Sciatic nerve (tissue), 2 donors: ENCODE measurements around the gene HS1BP3. TPM values are rescaled to one million over a fixed set of nuclear protein-coding genes. Genes with fewer than 3 reads are reported as not detected.

Experiments used
- ATAC-seq: fragments of 200-7000 bp; cut with Tn5 transposase; one replicate; pipeline ENCODE4 v1.9.1; 2020; ENCODE audit warnings: mild to moderate bottlenecking, moderate library complexity
- DNase-seq: peaks from one replicate; pipeline ENCODE4 v3.0.0-alpha.2; 2020; ENCODE audit warnings: low spot score
- intact Hi-C: fragments of 100-400 bp; cut with DNase I; formaldehyde crosslinking; loops from one replicate; pipeline ENCODE4 v1.14.2; 2022
- total RNA-seq: library from RNA; stranded (reverse); fragmentation: NEBNext Ultra II Directional; extraction: Animal tissue kit (Norgen Biotek cat#: 25700); gene quantifications from one replicate; pipeline ENCODE4 v1.2.1, GENCODE V29; 2021
- donor health status: DM: no; HTN: no; CAD: no.
- donor health status: DM: no; HTN: no; CAD: no.

Gene HS1BP3
- total RNA-seq, 1 donor from 2014 or later: 23.2 TPM

DNA sequence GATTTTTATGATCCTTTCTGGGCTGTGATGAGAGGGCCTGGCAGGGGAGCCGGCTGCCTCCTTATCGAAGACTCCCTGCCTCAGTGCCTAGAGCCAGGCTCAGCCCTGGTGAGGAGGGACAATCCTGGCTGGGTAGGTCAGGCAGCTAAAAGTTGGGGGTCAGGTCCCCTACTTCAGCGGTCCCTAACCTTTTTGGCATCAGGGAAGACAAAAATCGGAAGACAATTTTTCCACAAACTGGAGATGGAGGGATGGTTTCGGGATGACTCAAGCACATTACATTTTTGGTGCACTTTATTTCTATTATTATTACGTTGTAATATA, 53.1 kb downstream of the HS1BP3 start:
- DNase-seq (peak; percentile 51), ATAC-seq (no peak)
- intact Hi-C loops: no loop called here

DNA sequence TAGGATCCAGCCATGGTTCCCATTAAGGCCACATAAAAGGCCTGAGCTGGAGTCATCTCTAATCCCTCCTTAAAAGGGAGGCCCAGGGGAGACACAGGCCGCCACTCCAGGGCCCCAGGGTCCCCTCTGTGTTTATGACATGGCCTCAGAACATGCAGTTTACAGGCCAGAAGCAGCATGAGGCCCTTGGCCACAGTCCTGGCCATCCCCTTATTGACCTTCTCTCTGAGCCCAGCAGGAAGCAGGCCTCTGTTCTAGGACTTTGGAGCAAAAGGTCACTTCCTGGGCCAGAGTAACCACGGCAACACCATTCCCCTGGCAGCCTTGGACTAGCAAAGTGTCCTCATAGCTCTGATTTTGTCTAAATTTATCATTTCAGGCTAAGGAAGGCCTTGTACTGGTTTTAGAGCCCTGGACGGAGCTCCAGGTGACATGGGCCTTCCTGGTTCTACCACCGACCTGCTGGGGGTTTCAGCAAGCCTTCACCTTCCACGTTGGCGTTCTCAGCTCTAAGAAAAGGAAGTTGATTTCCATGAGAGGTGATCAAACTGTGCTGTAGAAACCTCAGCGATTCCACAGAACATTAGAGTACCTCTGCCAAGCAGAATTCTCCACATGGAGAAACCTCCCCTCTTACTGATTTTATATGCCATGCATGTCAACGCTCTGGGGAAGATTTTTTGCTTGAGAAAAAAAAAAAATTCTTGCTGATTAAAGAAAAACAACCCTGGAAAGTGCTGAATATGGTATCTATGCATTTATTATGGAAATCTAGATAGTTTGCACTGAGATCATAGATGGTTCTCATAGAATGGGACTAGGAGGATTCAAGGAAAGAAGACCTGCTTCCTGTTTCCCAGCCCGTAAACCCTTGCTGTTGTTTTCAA, 53.7 kb downstream of the HS1BP3 start:
- peak; percentile 82 for DNase-seq
- ATAC-seq: peak; percentile 94
- intact Hi-C loops: no loop called here

DNA sequence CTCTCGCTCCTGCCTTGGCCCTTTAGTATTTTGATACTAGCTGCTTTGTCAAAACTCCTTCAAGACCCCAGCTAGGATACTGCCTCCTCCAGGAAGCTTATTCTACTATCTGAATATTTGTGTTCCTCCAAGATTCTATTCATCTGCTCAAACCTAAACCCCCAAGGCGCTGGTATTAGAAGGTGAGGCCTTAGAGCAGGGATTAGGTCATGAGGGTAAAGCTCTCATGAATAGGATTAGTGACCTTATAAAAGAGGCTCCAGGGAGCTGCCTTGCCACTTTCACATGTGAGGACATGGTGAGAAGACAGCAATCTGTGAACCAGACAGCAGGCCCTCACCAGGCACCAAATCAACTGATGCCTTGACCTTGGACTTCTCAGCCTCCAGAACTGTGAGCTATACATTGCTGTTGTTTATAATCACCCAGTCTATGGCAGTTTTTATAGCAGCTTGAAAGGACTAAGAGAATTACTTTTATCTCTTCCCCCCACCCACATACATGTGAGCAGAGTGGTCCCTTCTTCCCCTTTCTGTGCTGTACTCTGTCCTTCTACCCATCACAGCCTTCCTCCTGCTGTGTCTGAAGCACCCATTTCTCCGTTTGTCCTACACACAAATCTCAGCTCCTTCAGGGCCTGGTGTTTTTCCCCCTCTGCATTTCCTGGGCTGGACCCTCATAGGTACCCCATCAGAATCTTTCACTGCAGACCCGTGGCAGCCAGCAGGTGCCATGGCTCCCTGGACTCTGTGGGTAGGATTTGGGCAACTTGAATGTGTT, 54.5 kb downstream of the HS1BP3 start:
- intact Hi-C loops: no loop called here
- peak; percentile 27 for DNase-seq
- peak; percentile 3 for ATAC-seq

DNA sequence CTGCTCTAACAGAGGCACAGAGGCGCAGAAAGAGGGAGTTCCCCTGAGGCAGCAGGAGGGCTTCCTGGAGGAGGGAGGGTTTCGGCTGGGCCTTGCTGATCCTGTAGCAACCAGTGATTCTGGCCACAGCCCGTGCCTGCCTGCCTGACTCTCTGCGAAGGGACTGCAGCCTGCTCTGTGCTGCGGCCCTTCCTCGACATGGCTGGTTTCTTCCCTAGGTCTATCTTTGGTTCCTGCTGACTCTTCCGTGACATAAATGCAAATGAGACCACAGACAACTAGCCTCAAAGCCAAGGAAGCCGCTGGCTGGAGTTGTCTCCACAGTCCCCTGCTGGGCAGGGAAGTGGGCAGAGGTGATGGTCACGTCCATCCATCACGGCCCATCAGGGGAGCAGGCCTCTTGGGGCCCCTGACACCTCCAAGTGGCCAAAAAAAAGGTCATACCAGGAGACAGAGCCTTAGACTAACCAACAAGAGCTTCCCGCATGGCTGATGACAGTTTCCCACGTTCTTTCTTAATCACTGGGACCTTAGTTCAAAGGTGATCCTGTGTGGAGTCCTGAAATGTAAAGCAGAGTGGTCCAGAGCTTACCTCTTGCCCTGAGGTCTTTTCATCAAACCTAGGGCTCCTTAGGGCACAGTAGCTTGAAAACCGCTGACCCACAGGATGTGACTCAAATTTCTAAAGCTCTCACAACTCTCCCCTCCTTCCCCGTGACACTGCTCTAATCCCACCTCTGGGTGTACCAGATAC, 55.3 kb downstream of the HS1BP3 start:
- DNase-seq: peak; percentile 58
- intact Hi-C loops: no loop called here
- no peak for ATAC-seq

DNA sequence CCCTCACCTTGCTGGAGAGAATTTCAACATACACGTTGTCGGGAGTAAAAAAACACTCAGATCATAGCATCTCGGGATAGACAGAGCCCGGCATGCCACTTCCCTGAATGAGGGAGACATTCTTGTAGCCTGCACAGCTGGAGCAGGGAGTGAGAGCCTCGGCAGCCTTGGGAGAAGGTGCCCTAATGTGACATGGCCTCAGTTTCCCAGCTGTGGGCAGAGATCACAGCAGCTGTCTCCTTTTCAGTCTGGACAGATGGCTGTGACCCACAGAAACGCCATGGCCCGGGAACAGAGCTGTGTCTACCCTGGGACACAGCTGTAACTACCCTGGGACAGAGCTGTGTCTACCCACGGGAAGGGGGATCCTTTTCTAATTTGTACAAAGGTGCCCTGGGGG, 55.9 kb downstream of the HS1BP3 start:
- no peak for ATAC-seq
- intact Hi-C loops: no loop called here
- DNase-seq: peak; percentile 41

DNA sequence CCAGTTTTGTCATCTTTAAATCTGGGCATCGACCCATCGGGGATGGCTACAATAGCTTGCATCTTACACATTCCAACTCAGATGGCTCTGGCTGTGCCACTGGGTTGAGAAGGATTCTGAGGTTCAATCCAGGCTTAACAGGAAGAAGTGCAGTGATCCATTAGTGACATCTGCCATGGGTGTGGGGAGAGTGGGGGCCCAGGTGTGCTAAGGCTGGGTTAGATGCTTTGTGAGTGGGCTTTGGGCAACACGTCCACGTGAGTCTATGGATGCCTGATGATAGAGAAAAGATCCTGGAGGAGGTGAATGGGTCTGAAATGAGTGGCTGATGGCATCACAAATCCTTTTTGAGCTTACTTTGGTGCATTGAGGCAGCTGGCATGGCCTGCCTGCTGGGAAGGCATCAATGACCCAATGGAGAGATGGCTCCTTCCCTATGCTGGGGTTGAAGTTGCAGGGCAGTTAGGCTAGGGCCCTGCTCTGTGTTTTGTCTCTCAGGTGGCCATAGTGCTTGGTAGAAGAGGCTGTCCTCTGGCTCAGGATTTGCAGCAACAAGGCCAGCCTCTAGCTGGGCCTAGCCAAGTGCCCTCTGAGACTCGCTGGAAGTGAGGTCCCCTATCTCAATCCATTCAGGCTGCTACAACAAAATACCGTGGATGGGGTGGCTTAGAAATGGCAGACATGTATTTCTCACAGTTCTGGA, 56.7 kb downstream of the HS1BP3 start:
- intact Hi-C loops: no loop called here
- no peak for ATAC-seq
- DNase-seq: peak; percentile 25

DNA sequence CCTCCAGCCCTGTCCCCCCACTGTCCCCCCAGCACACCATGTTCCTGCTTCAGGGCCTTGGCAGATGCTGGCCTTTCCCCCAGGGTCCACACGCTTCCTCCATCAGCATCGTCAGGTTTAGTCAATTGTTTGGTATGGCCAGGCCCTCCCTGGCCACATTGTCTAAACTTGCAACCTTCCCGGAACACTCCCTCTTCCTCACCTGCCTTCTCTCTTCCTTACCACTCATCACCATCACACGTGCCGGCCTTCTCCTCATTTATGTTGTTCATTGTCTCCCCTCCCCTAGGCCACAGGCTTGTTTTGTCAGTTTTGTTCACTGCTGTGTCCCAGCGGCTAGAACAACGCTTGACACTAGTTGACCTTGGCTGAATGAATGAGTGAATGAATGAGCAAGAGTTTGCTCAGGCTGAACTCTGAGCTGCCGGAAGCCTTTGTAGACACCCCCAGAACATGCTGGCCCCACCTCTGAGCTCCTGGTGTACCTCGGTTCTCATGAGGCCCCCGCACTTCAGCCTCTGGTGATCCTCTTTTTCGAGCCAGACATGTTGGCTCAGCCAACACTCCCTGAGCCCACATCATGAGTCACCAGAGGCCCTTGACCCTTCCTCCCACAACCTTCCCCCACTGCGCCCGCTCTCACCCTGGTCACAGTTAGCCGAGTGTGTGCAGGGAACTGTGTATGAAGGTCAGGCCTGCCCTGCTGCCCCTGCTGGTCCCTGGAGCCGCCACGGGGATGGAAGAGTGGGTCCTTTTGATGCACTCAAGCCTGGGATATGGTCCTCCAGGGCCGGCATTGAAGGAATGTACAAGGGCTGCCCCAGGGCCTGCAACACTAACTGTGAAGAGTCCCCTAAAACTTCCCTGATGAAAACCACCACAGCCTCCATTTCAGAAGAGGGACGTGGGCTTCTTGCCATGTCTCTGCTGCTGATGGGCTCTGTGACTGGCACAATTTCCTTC, 57.5 kb downstream of the HS1BP3 start:
- intact Hi-C loops: no loop called here
- ATAC-seq: peak; percentile 55
- peak; percentile 82 for DNase-seq

DNA sequence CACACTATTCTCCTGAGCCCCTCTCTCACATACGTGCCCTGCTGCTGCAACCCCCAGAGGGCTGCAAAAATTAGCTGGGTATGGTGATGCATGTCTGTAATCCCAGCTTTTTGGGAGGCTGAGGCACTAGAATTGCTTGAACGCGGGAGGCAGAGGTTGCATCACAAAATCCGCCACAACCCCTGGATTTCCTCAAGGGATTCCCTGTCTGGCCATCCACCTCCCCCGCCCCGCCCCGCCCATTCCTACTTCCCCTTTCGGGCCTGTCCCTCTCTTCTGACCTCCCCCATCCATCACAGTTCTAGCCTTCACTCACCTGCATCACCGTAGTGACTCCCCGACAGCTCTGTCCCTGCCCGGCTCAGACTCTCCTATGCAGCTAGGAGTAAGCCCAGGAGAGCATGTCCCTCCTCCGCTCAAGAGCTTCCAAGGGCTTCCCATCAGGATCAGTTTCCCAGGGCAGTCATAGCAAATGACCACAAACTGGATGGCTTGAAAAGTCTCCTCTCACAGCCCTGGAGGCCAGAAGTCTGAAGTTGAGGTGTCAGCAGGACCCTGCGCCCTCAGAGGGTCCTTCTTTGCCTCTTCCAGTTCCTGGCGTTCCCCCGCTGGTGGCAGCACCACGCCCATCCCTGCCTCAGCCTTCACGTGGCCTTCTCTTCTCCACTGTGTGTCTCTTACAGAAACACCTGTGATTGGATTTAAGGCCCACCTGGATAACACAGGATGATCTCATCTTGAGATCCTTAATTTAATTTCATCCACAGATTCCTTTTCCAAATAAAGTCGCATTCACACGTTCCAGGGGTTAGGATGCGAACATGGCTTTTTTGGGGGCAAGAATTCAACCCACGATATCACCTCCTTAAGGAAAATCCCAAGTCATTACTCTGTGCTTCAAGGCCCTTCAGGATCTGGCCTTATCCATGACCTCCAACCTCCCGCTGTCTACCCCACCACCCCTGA, 58.5 kb downstream of the HS1BP3 start:
- intact Hi-C loops: no loop called here
- DNase-seq: peak; percentile 50
- no peak for ATAC-seq

DNA sequence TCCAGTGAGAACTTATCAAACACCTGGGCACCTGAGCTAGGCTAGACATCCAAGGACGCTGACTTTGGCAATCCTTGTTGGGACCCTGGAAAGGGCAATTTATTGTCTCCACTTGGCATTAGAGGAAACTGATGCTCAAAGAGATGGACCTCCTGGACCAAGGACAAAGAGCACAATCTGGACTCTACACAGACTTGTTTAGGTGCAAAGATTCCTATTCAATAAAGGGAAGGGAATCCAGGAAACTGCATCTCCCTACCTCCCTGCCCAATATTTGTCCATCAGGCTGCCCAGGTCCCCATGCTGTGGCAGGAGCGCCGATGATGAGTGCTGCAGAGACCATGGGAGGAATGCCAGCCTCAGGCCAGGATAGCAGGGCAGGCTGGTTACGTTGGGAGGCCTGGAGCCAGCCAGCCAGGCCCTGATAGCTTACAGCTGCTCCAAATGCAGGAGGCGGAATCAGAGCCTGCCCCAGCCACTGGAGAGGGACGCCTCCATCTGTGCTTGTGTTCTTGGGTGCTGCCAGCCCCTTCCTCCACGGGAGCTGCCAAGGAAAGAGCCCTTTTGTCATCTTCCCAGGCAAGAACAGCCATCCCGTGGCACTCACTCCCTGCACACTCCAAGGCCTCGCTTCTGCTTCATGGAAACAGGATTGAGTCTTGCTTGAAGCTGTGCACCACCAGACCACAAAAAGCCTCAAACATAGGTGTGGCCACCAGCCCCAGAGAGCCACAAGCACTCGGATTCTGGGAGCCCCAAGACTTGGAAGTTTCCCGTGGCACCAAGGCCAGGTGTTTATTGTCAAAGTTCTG, 60.0 kb downstream of the HS1BP3 start:
- DNase-seq (peak; percentile 45), ATAC-seq (no peak)
- intact Hi-C loops: no loop called here

DNA sequence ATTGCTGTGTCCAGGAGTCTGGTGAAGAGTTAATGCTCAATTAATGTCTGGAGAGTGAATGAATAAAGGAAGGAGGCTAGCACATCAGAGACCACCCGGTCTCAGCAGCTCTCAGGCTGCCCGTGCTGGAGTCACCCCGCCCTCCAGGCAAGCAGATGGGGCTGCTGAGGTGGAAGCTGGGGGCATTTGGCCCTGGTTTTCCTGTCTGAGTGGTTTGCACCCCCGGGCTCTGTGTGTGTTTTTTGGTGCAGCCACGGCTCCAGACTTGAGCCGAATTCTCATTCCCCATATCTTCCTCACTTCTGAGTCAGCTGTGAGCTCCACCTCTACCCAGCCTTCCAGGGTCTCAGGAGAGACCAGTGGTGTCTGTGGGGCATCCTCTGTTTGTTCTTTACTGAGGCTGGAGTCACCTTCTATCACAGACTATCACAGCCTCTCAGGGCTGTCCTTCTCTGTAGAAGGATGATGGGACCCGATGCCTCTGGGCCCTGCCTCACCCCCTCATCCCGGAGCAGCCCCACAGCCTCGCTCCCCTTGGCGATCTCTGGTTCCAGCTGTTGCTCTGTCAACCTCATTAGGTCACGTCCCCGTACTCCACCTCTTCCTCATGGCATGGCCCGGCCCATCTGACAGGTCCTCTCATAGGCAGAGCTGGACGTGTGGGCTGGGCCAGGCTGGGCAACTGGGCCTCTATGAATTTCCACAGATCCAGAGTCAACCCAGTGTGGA, 60.8 kb downstream of the HS1BP3 start:
- ATAC-seq: no peak
- DNase-seq: peak; percentile 51
- intact Hi-C loops: no loop called here

DNA sequence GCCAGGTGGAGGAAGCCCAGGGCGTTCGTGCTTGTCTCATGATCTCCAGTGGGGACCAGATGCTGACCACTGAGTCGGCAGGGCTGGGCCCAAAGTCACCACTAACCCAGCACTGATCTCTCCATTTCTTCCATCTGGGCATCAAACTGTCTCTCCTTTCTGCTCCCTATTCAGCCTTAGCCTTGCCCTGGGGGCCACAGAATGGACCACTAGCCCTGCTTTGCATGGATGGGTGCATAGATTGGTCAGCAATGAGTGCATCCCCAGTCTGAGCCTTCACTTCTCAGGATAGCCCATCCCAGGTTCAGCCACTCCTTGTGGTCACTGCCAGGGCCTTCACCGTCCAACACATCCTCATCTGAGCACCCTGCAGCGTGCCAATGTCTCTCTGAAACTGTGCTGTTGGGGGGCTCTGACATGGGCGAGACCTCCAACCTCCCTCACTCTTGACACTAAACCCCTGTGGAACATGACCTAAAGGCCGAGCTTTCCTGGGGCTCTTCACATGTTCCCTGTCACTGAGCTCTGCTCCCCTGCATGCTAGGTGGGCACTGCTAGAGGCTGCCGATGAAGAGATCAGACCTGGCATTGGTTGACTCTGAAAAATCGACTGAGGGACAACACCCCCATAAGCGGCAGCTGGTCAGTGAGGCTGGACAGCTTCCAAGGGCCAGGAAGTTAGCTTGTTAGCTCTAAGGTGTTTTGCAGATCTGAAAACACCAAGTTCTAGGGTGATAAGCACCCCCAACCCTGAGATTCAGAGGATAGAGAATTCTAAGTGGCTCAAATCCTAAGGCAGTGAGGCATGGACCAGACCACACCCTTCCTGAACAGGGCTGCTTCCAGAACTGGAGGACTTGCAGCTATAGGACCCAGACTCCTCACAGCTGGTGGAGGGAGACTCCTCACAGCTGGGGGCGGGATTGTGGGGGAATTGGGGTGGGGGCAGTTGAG, 61.7 kb downstream of the HS1BP3 start:
- ATAC-seq (no peak), DNase-seq (peak; percentile 56)
- intact Hi-C loops: no loop called here

DNA sequence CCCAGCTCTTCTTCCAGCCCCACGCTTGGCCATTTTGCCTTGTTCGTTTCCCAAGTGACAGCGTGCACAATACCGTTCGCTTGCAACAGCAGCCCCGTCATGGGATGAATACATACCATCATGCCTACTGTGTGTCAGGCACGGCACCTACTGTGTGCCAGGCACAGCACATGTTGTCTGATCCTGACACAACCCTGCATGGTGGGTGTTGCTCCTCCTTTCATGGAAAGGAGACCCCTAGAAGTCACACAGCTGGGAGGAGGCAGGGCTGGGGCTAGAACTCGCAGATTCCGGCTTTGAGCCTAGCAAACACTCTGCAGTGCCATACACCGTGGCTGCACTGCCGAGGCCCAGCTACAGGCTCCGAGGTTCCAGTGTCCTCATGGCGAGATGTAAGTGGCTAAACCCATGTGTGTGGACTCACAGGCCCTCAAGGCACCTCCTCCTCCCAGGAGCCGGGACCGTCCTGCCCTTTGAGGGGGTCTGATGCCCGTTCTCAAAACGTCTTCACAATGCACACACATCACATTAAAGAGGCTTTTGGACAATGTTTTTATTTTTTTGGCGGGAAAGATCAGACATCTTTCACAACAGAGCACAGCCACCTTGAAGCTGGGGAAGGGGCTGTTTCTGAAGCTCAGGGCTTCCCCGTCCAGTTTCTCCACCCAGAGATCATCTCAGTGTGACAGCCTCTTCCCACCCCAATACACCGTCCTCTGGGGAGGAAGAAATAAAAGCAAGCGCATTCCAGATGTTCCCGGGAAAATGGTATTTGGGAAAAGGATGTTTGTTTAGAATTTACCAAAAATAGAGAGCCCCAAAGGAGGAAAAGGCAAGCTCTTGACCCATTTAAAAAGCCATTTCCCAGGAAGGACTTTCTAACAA, 64.9 kb downstream of the HS1BP3 start:
- intact Hi-C loops: no loop called here
- ATAC-seq: no peak
- peak; percentile 45 for DNase-seq

DNA sequence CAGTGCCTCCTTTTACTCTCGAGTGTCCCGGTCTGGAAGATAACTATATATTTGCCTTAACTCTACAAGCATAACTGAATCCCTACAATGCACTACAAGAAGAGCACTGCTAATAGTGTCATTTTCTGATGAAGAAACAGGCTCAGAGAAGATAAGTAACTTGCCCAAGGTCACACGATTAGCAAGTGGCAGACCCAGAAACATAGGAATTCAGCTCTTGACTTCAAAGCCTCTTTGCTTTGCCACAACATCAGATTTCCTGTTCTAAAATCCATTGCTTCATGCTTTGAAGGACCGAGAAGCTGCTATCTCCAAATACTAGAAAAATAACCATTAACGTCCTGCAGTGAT, 65.6 kb downstream of the HS1BP3 start:
- DNase-seq (no peak), ATAC-seq (no peak)
- intact Hi-C loops: no loop called here
